Measurements from ENCODE around the gene TWIST2.

The TWIST2 gene

GRCh38 chr2:238921681-238922319, 73.9 kb downstream of the TWIST2 start:
- TF ChIP-seq EZH2phosphoT487 (IDR thresholded peaks at IDR 0.05; ENCODE audit: borderline replicate concordance) (no peak), CTCF (conservative IDR thresholded peaks at IDR 0.05; ENCODE audit: low read length) (no peak)
- H3K36me3 ChIP-seq (ENCODE audit: insufficient read depth, low read length) = no peaks in the 10 kb centered on the region
- H3F3A ChIP-seq (ENCODE audit: low read depth) = no peaks in the 10 kb centered on the region
- H3K27me3 ChIP-seq (ENCODE audit: insufficient read depth, low read length, poor library complexity, severe bottlenecking) = no peaks in the 10 kb centered on the region
- H3K4me2 ChIP-seq (ENCODE audit: low read depth, low read length, poor library complexity, severe bottlenecking) = no peak overlapping the region
- no peaks in the 10 kb centered on the region for H4K20me1 ChIP-seq (ENCODE audit: insufficient read depth, low read length, poor library complexity, severe bottlenecking)
- H2AFZ ChIP-seq (ENCODE audit: low read length) = no peak overlapping the region
- H3K9me3 ChIP-seq (ENCODE audit: insufficient read depth, low read depth, low read length) = no peaks in the 10 kb centered on the region; the same call in 1 of the 2 replicates
- no peak overlapping the region for H3K9ac ChIP-seq (ENCODE audit: low read depth, low read length, poor library complexity, severe bottlenecking)
- no peaks in the 10 kb centered on the region for H3K4me1 ChIP-seq (ENCODE audit: insufficient read depth, low read length, poor library complexity, severe bottlenecking)
- H3K4me3 ChIP-seq (ENCODE audit: low read length, poor library complexity, severe bottlenecking) = no peak overlapping the region
- H3K79me2 ChIP-seq (ENCODE audit: insufficient read depth, low read length) = no peaks in the 10 kb centered on the region
- H3K9me2 ChIP-seq (replicated peaks; ENCODE audit: low read depth, low read length) = no peaks in the 10 kb centered on the region

DNA sequence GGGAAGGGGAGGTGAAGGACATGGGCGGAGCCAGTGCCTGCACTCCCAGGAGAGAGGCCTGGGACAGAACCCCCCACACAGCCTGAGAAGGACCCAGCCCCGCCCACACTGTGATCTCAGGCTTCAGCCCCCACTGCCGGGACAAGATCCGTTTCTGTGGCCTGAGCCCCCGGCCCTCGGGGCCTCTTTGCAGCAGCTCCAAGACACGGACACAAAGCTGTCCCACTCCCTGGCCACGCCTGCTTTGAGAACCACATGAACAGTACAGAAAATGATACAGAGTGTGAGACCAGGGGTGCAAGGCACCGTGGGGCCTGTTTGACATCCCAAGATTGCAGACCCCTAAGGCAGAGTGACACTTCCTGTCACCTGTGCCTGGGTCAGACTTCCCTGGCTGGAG, 74.5 kb downstream of the TWIST2 start:
- Histone ChIP-seq H3K36me3 (ENCODE audit: insufficient read depth, low read length) (no peaks in the 10 kb centered on the region), H3K9me2 (replicated peaks; ENCODE audit: low read depth, low read length) (no peaks in the 10 kb centered on the region), H3K27me3 (ENCODE audit: insufficient read depth, low read length, poor library complexity, severe bottlenecking) (no peaks in the 10 kb centered on the region), H3K4me2 (ENCODE audit: low read depth, low read length, poor library complexity, severe bottlenecking) (no peak overlapping the region), H3K4me1 (ENCODE audit: insufficient read depth, low read length, poor library complexity, severe bottlenecking) (no peaks in the 10 kb centered on the region), H2AFZ (ENCODE audit: low read length) (no peak overlapping the region), H3K9ac (ENCODE audit: low read depth, low read length, poor library complexity, severe bottlenecking) (no peak overlapping the region), H4K20me1 (ENCODE audit: insufficient read depth, low read length, poor library complexity, severe bottlenecking) (no peaks in the 10 kb centered on the region), H3K4me3 (ENCODE audit: low read length, poor library complexity, severe bottlenecking) (no peak overlapping the region), H3K79me2 (ENCODE audit: insufficient read depth, low read length) (no peaks in the 10 kb centered on the region), H3K9me3 (ENCODE audit: insufficient read depth, low read depth, low read length) (no peaks in the 10 kb centered on the region; the same call in 1 of the 2 replicates), H3F3A (ENCODE audit: low read depth) (no peaks in the 10 kb centered on the region)
- no peak for TF ChIP-seq EZH2phosphoT487 (IDR thresholded peaks at IDR 0.05; ENCODE audit: borderline replicate concordance)
- TF ChIP-seq CTCF (conservative IDR thresholded peaks at IDR 0.05; ENCODE audit: low read length) = no peak

DNA sequence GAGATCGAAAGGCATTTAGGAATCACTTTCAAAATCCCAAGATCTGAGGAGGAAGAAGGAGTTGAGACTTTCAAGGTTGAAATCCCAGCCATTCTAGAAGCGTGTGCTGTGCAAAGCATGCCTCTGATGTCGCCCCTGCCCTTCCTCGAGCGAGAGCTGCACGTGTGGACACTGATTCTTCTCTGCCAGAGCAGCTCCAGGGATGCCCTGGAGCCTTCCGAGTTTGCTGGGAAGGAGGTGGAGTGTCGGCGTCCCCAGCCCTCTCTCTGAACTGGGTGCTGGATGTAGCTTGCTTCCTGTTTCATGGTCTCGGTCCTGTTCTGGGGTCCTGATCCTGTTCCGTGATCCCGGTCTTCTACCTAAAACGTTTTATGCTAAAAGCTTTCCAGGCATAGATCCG, 76.1 kb downstream of the TWIST2 start:
- Histone ChIP-seq H3K4me2 (ENCODE audit: low read depth, low read length, poor library complexity, severe bottlenecking) (no peak overlapping the region), H3K9me2 (replicated peaks; ENCODE audit: low read depth, low read length) (no peaks in the 10 kb centered on the region), H3K9ac (ENCODE audit: low read depth, low read length, poor library complexity, severe bottlenecking) (no peak overlapping the region), H3K36me3 (ENCODE audit: insufficient read depth, low read length) (no peaks in the 10 kb centered on the region), H3K4me3 (ENCODE audit: low read length, poor library complexity, severe bottlenecking) (no peak overlapping the region), H4K20me1 (ENCODE audit: insufficient read depth, low read length, poor library complexity, severe bottlenecking) (no peaks in the 10 kb centered on the region), H3F3A (ENCODE audit: low read depth) (no peaks in the 10 kb centered on the region), H3K79me2 (ENCODE audit: insufficient read depth, low read length) (no peaks in the 10 kb centered on the region), H3K27me3 (ENCODE audit: insufficient read depth, low read length, poor library complexity, severe bottlenecking) (no peaks in the 10 kb centered on the region), H2AFZ (ENCODE audit: low read length) (no peak overlapping the region), H3K9me3 (ENCODE audit: insufficient read depth, low read depth, low read length) (no peaks in the 10 kb centered on the region; the same call in 1 of the 2 replicates), H3K4me1 (ENCODE audit: insufficient read depth, low read length, poor library complexity, severe bottlenecking) (no peaks in the 10 kb centered on the region)
- TF ChIP-seq EZH2phosphoT487 (IDR thresholded peaks at IDR 0.05; ENCODE audit: borderline replicate concordance) (no peak), CTCF (conservative IDR thresholded peaks at IDR 0.05; ENCODE audit: low read length) (no peak)

Measured in Loucy (cell line).